ENCODE results near the gene OPRD1. TPM values are rescaled to one million over a fixed set of nuclear protein-coding genes. Genes with fewer than 3 reads are reported as not detected.

OPRD1 gene
- total RNA-seq, 4 donors from 2014 or later = not detected

DNA sequence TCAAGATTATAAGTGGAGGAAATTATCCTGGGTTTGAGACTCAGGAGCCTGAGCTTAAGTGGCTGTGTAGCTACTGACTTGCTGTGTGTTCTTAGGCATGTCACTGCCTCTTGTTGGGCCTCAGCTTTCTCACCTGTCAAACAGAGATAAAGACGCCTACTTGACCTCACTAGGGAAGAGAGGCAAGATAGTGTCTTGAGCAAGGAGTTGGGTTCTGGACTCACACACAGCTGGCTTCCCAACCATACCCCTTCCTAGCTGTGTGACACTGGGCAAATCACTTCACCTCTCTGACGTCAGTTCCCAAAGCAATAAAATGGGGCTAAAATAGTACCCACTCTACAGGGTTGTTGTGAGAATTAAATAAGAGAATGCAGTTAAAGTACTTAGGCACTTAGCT is 90.8 kb downstream of the OPRD1 start:
- WGBS = 94% methylated on average over 2 of the region's 2 CpGs
- Histone ChIP-seq H3K27me3 (no peaks in the 10 kb centered on the region), H3K9me3 (no peaks in the 10 kb centered on the region), H3K27ac (no peak overlapping the region), H3K36me3 (no peaks in the 10 kb centered on the region), H3K4me1 (peaks cover 7% of the 10 kb centered on the region), H3K4me3 (no peak overlapping the region)
- DNase-seq (ENCODE audit: low spot score in 2 of 2) = peak in 1 of 2 donors; percentile 28
- TF ChIP-seq, protein P1, sequence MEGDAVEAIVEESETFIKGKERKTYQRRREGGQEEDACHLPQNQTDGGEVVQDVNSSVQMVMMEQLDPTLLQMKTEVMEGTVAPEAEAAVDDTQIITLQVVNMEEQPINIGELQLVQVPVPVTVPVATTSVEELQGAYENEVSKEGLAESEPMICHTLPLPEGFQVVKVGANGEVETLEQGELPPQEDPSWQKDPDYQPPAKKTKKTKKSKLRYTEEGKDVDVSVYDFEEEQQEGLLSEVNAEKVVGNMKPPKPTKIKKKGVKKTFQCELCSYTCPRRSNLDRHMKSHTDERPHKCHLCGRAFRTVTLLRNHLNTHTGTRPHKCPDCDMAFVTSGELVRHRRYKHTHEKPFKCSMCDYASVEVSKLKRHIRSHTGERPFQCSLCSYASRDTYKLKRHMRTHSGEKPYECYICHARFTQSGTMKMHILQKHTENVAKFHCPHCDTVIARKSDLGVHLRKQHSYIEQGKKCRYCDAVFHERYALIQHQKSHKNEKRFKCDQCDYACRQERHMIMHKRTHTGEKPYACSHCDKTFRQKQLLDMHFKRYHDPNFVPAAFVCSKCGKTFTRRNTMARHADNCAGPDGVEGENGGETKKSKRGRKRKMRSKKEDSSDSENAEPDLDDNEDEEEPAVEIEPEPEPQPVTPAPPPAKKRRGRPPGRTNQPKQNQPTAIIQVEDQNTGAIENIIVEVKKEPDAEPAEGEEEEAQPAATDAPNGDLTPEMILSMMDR (IDR thresholded peaks at IDR 0.05) = no peak
- TF ChIP-seq POLR2A (IDR thresholded peaks at IDR 0.05) = no peak
- no peak for TF ChIP-seq EP300 (IDR thresholded peaks at IDR 0.05)
- no peak for TF ChIP-seq POLR2AphosphoS5 (IDR thresholded peaks at IDR 0.05)

DNA sequence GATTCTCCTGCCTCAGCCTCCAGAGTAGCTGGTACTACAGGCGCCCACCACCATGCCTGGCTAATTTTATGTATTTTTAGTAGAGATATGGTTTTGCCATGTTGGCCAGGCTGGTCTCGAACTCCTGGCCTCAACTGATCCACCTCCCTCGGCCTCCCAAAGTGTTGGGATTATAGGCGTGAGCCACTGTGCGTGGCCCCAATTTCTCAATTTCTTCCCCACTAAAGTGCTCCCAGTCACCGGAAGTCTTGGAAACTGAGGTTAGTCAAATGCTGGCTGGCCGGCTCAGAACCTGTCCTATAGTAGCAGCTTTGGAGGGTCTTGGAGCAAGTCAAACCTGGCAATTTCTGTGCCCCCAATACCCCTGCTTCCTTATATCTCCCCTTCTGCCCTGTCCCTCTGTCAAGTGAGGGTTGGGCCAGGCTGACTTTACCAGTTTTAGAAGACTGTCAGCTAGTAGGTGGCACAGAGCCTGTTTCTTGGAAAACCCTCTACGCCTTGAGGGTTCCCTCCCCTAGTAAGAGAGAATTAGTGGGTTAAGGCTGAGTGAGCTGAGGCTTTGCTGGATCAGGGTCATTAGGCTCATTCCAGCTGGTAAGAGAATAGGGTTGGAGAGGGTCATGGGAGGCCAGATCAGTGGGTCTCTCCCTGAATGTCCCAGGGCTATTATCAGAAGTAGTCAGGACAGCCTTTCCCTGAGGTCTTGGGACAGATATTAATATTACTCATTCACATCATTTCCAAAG is 94.1 kb downstream of the OPRD1 start:
- H3K4me1 ChIP-seq = no peaks in the 10 kb centered on the region
- H3K4me3 ChIP-seq = no peak overlapping the region
- DNase-seq (ENCODE audit: low spot score in 2 of 2) = peak in 1 of 2 donors; percentile 35
- no peak overlapping the region for H3K27ac ChIP-seq
- H3K36me3 ChIP-seq = no peaks in the 10 kb centered on the region
- no peaks in the 10 kb centered on the region for H3K9me3 ChIP-seq
- no peaks in the 10 kb centered on the region for H3K27me3 ChIP-seq
- WGBS = 94% methylated on average over 7 of the region's 8 CpGs
- TF ChIP-seq EP300 (IDR thresholded peaks at IDR 0.05) (no peak), POLR2A (IDR thresholded peaks at IDR 0.05) (no peak), POLR2AphosphoS5 (IDR thresholded peaks at IDR 0.05) (no peak)
- TF ChIP-seq, protein P1 (IDR thresholded peaks at IDR 0.05) = no peak

DNA sequence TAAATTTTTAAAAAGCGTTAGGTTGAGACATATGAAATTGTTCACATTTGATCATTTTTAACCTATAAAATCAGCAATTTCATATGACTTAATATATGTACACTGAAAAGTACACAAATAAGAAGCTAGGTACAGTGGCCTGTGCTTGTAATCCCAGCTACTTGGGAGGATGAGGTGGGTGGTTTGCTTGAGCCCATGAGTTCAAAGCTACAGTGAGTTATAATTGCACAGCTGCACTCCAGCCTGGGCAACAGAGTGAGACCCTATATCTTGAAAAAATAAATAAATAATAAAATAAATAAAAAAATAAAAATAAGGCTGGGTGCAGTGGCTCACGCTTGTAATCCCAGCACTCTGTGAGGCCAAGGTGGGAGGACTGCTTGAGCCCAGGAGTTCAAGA is 97.2 kb downstream of the OPRD1 start:
- H3K36me3 ChIP-seq = no peaks in the 10 kb centered on the region
- H3K4me3 ChIP-seq = no peak overlapping the region
- DNase-seq (ENCODE audit: low spot score in 2 of 2) = peak in 1 of 2 donors; percentile 9
- no peaks in the 10 kb centered on the region for H3K9me3 ChIP-seq
- no peak for TF ChIP-seq EP300 (IDR thresholded peaks at IDR 0.05)
- no peak overlapping the region for H3K27ac ChIP-seq
- peaks cover 12% of the 10 kb centered on the region for H3K4me1 ChIP-seq
- 98% methylated on average over 2 of the region's 2 CpGs for WGBS
- no peaks in the 10 kb centered on the region for H3K27me3 ChIP-seq

DNA sequence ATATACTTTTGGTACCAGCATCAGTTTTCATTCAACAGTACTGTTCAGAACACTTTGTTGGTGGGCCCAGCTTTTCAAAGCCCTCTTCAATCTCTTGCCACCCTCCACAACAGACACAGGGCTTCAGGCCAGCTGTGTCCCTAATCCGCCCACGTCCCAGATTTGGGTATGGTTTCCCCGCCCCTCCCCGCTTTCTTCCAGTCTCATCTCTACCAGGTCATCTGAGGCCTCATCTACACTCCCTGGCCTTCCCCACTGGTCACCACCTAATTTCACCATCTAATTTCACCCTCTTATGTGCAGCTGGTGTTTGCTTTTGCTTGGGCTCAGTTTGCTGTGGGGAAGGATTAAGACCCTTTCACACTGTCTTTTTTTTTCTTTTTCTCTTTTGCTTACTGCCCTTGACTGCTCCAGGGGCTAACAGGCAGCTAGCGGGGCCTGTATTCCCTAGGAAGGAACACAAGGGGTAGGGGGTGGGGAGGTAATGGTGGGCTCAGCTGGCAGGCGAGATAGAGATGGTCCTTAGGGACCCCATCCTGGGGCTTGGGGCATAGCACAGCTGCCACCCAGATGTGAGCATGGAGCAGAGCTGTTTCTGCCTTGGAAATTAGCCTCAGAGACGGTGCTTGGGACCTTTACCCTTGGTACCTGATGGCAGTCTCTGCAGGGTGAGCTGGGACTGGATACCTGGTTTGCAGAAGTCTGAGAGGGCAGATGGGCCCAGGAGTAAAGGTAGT is 98.6 kb downstream of the OPRD1 start:
- DNase-seq (ENCODE audit: low spot score in 2 of 2) = peak in 1 of 2 donors; percentile 54
- H3K4me1 ChIP-seq = peaks cover 17% of the 10 kb centered on the region

DNA sequence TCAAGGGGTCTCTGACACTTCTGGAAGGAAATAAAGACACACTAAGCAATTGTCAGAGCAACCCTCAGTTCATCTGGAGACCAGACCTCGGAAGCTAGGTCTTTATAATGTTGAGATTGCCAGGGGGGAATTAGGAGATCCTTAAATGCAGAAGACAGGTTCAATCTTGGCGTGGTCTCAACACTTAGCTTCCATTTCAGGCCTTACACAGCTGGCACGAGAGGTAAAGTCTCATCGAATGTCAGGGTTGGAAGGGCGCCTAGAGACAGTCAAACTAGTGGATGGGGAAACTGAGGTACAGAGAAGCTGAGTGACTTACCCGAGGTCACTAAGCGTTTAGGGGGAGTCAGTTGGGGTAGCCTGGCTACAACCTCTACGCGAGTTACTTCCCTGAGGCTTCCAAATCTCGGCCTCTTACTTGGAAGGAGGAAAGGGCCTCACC is 101.8 kb downstream of the OPRD1 start:
- no peak for DNase-seq (ENCODE audit: low spot score in 2 of 2)
- H3K4me1 ChIP-seq = peaks cover 21% of the 10 kb centered on the region
- TF ChIP-seq POLR2AphosphoS5 (IDR thresholded peaks at IDR 0.05) = no peak
- TF ChIP-seq POLR2A (IDR thresholded peaks at IDR 0.05) = no peak
- no peak for TF ChIP-seq EP300 (IDR thresholded peaks at IDR 0.05)
- TF ChIP-seq, protein P1 (IDR thresholded peaks at IDR 0.05) = no peak
- H3K27me3 ChIP-seq = no peaks in the 10 kb centered on the region
- H3K4me3 ChIP-seq = peak overlapping the region; percentile 71
- H3K9me3 ChIP-seq = no peaks in the 10 kb centered on the region
- no peaks in the 10 kb centered on the region for H3K36me3 ChIP-seq
- H3K27ac ChIP-seq = peak overlapping the region; percentile 42
- WGBS = 26% methylated on average over 10 of the region's 10 CpGs

More for the DNA sequence above, 98.6 kb downstream of the OPRD1 start:
- no peak for TF ChIP-seq EP300 (IDR thresholded peaks at IDR 0.05)
- no peak for TF ChIP-seq POLR2A (IDR thresholded peaks at IDR 0.05)
- TF ChIP-seq, protein P1 (IDR thresholded peaks at IDR 0.05) = no peak
- no peak for TF ChIP-seq POLR2AphosphoS5 (IDR thresholded peaks at IDR 0.05)
- H3K36me3 ChIP-seq = no peaks in the 10 kb centered on the region
- WGBS = 86% methylated on average over 7 of the region's 7 CpGs
- no peak overlapping the region for H3K27ac ChIP-seq
- no peaks in the 10 kb centered on the region for H3K27me3 ChIP-seq
- H3K4me3 ChIP-seq = no peak overlapping the region
- H3K9me3 ChIP-seq = no peaks in the 10 kb centered on the region
